K562 (cell line): ENCODE data around the gene LTN1. TPM values are rescaled to one million over a fixed set of nuclear protein-coding genes. Genes with fewer than 3 reads are reported as not detected.

ENCODE experiments used
- ATF7 ChIP-seq: fragments of 450-650 bp; IDR thresholded peaks from 2 replicates; pipeline ENCODE4 v1.7.1; 2014; ENCODE audit warnings: mild to moderate bottlenecking, moderate library complexity
- CC2D1A ChIP-seq: fragments of 450-650 bp; IDR thresholded peaks from 2 replicates; pipeline ENCODE4 v1.6.1; 2017; ENCODE audit warnings: mild to moderate bottlenecking
- CLOCK ChIP-seq: fragments of 250-450 bp; sonication (Bioruptor Pico); IDR thresholded peaks from 2 replicates; pipeline ENCODE4 v1.4.0; 2020; ENCODE audit warnings: mild to moderate bottlenecking, moderate library complexity, borderline replicate concordance
- ETV5 ChIP-seq: sonication (generic); formaldehyde crosslinking; IDR thresholded peaks from 2 replicates; pipeline ENCODE4 v1.4.0; 2020; ENCODE audit warnings: low read depth, mild to moderate bottlenecking, missing genetic modification reagents
- JUN ChIP-seq, 2 experiments: sonication (generic) in 1 of 2; formaldehyde crosslinking in 1 of 2; IDR thresholded peaks; 2 replicates each; pipeline versions ENCODE4 v1.6.1 to v1.8.0; 2012 to 2022; ENCODE audit warnings: borderline replicate concordance in 2 of 2, mild to moderate bottlenecking in 2 of 2, improper control_type of control experiment in 1 of 2, low read depth in 1 of 2, low read length in 1 of 2, missing genetic modification reagents in 1 of 2
- LARP7 ChIP-seq: fragments of 450-650 bp; IDR thresholded peaks from 2 replicates; pipeline ENCODE4 v1.6.1; 2016
- MAZ ChIP-seq, 2 experiments: fragments of 450-650 bp in 1 of 2; sonication (generic) in 1 of 2; formaldehyde crosslinking; IDR thresholded peaks in 1 of 2; conservative IDR thresholded peaks in 1 of 2; 2 replicates each; pipeline versions ENCODE4 v1.4.0 to v1.5.0; 2020; ENCODE audit warnings: mild to moderate bottlenecking in 1 of 2, missing genetic modification reagents in 1 of 2
- MCM3 ChIP-seq: fragments of 450-650 bp; IDR thresholded peaks from 2 replicates; pipeline ENCODE4 v1.6.1; 2016
- MTA3 ChIP-seq: fragments of 450-650 bp; formaldehyde crosslinking; IDR thresholded peaks from 2 replicates; pipeline ENCODE4 v1.6.1; 2017; ENCODE audit warnings: mild to moderate bottlenecking, borderline replicate concordance
- NCOA4 ChIP-seq: fragments of 450-650 bp; IDR thresholded peaks from 2 replicates; pipeline ENCODE4 v1.6.1; 2018; ENCODE audit warnings: mild to moderate bottlenecking; ENCODE audit not compliant: partially characterized antibody
- NFE2 ChIP-seq: IDR thresholded peaks from 2 replicates; pipeline ENCODE4 v1.6.1; 2014; ENCODE audit warnings: antibody characterized with exemption, low read depth
- NR2C1 ChIP-seq, 2 experiments: fragments of 450-650 bp; IDR thresholded peaks; 2 replicates each; pipeline ENCODE4 v1.6.1; 2017; ENCODE audit warnings: mild to moderate bottlenecking in 2 of 2, antibody characterized with exemption in 1 of 2, inconsistent platforms in 1 of 2, missing compliant biosample characterization in 1 of 2, missing genetic modification characterization in 1 of 2
- SMAD1 ChIP-seq: fragments of 150-350 bp; IDR thresholded peaks from 2 replicates; pipeline ENCODE4 v1.6.1; 2014; ENCODE audit warnings: low read length, low read depth; ENCODE audit not compliant: partially characterized antibody
- TAF7 ChIP-seq: fragments of 450-650 bp; IDR thresholded peaks from 2 replicates; pipeline ENCODE4 v1.6.1; 2016; ENCODE audit warnings: missing genetic modification characterization, missing compliant biosample characterization
- YY1 ChIP-seq, 3 experiments: IDR thresholded peaks; 2 replicates each; pipeline ENCODE4 v1.6.1; 2011; ENCODE audit warnings: low read length in 2 of 3, mild to moderate bottlenecking in 2 of 3, moderate library complexity in 2 of 3, borderline replicate concordance in 1 of 3, control low read depth in 1 of 3, low read depth in 1 of 3; ENCODE audit not compliant: insufficient read depth in 3 of 3, insufficient replicate concordance in 2 of 3, control insufficient read depth in 1 of 3, insufficient read length in 1 of 3; ENCODE audit errors: extremely low read depth in 1 of 3
- ZFP30 ChIP-seq: fragments of 250-450 bp; sonication (Bioruptor Pico); IDR thresholded peaks from 2 replicates; pipeline ENCODE4 v1.8.0; 2022; ENCODE audit warnings: moderate library complexity, mild to moderate bottlenecking, inconsistent platforms, borderline replicate concordance
- ZNF175 ChIP-seq: fragments of 200-800 bp; sonication (Bioruptor generic); IDR thresholded peaks from 2 replicates; pipeline ENCODE4 v1.6.1; 2016; ENCODE audit warnings: low read depth, mild to moderate bottlenecking, missing genetic modification characterization, missing compliant biosample characterization
- ZNF212 ChIP-seq: fragments of 450-650 bp; formaldehyde crosslinking; IDR thresholded peaks from 2 replicates; pipeline ENCODE4 v1.4.0; 2020; ENCODE audit warnings: mild to moderate bottlenecking
- polyA plus RNA-seq, 8 experiments: library from polyadenylated mRNA; depleted of rRNA in 4 of 8; stranded (reverse) in 5 of 8; unstranded in 3 of 8; fragments of >200 nt; fragmentation: Nextera tagmentation in 2 of 8; fragmentation: Illumina TruSeq in 1 of 8; extraction: Ambion mirVana in 2 of 8; extraction: Trizol in 1 of 8; gene quantifications; 2 replicates each; pipeline versions ENCODE4 v1.2.1 to v1.2.3, GENCODE V29; 2011 to 2014; ENCODE audit warnings: inconsistent platforms in 1 of 8, missing spikeins in 1 of 8
- total RNA-seq, 7 experiments: library from RNA; depleted of rRNA in 6 of 7; stranded (reverse); fragments of >200 nt in 6 of 7; fragmentation: Illumina TruSeq in 2 of 7; extraction: Trizol in 2 of 7; gene quantifications; 2 replicates each; pipeline versions ENCODE4 v1.2.1 to v1.2.3, GENCODE V29; 2011 to 2021; ENCODE audit warnings: low replicate concordance in 1 of 7
- TF ChIP-seq, protein P1 (sequence below): fragments of 200-400 bp; formaldehyde crosslinking; IDR thresholded peaks from 2 replicates; pipeline ENCODE4 v1.6.1; 2017; ENCODE audit warnings: mild to moderate bottlenecking, low read depth, low read length, moderate library complexity
- TF ChIP-seq, protein P2 (sequence below): conservative IDR thresholded peaks from 2 replicates; pipeline ENCODE4 v1.6.1; 2011; ENCODE audit warnings: low read depth, mild to moderate bottlenecking, low read length; ENCODE audit not compliant: control insufficient read depth

The LTN1 gene
- total and polyA plus RNA-seq, 9 of the 15 experiments (the other 6 are each of a cell fraction or from before 2014, with no cell fraction given) = 15.7 to 49.6 (median 28.7) TPM

GRCh38 chr21:29024474-29025327, 32.0 kb upstream of the LTN1 start, which contains the start of gene USP16 (continued):
- peak; percentile 51; the same call in 1 of the 2 replicates for TF ChIP-seq JUN (IDR thresholded peaks at IDR 0.05; ENCODE audit: borderline replicate concordance, low read depth, low read length)
- peak; percentile 39; the same call in 1 of the 2 replicates for TF ChIP-seq JUN (CRISPR knock-in tag; IDR thresholded peaks at IDR 0.05; ENCODE audit: borderline replicate concordance)
- TF ChIP-seq NFE2 = no peak
- TF ChIP-seq TAF7 (tag) = peak; percentile 90
- TF ChIP-seq ZNF212 (CRISPR knock-in tag) = no peak
- peak; percentile 60 to 67; a peak in 3 of 4 replicates for TF ChIP-seq MAZ (CRISPR knock-in tag; conservative IDR thresholded peaks at IDR 0.05 in 1 of 2, IDR thresholded peaks at IDR 0.05 in 1 of 2)
- peak; percentile 49; the same call in 1 of the 2 replicates for TF ChIP-seq ETV5 (CRISPR knock-in tag)
- no peak for TF ChIP-seq ZNF175 (CRISPR knock-in tag)
- no peak for TF ChIP-seq MCM3
- TF ChIP-seq SMAD1 = peak; percentile 30
- TF ChIP-seq CLOCK (CRISPR knock-in tag) = no peak
- 0 out of 2 replicates have a peak, but pooled peaks have one; percentile 18 for TF ChIP-seq LARP7
- TF ChIP-seq ZFP30 (CRISPR knock-in tag) = no peak
- peak; percentile 99 for TF ChIP-seq NR2C1 (IDR thresholded peaks at IDR 0.05)
- peak; percentile 99 for TF ChIP-seq NR2C1 (tag; IDR thresholded peaks at IDR 0.05)
- TF ChIP-seq NCOA4 = no peak
- peak; percentile 90; the same call in 1 of the 2 replicates for TF ChIP-seq MTA3
- TF ChIP-seq, protein P1, sequence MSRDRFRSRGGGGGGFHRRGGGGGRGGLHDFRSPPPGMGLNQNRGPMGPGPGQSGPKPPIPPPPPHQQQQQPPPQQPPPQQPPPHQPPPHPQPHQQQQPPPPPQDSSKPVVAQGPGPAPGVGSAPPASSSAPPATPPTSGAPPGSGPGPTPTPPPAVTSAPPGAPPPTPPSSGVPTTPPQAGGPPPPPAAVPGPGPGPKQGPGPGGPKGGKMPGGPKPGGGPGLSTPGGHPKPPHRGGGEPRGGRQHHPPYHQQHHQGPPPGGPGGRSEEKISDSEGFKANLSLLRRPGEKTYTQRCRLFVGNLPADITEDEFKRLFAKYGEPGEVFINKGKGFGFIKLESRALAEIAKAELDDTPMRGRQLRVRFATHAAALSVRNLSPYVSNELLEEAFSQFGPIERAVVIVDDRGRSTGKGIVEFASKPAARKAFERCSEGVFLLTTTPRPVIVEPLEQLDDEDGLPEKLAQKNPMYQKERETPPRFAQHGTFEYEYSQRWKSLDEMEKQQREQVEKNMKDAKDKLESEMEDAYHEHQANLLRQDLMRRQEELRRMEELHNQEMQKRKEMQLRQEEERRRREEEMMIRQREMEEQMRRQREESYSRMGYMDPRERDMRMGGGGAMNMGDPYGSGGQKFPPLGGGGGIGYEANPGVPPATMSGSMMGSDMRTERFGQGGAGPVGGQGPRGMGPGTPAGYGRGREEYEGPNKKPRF = no peak
- TF ChIP-seq, protein P2, sequence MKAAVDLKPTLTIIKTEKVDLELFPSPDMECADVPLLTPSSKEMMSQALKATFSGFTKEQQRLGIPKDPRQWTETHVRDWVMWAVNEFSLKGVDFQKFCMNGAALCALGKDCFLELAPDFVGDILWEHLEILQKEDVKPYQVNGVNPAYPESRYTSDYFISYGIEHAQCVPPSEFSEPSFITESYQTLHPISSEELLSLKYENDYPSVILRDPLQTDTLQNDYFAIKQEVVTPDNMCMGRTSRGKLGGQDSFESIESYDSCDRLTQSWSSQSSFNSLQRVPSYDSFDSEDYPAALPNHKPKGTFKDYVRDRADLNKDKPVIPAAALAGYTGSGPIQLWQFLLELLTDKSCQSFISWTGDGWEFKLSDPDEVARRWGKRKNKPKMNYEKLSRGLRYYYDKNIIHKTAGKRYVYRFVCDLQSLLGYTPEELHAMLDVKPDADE = peak; percentile 14
- TF ChIP-seq CC2D1A = peak; percentile 78; the same call in 1 of the 2 replicates
- peak; percentile 89 for TF ChIP-seq ATF7
- TF ChIP-seq YY1 (IDR thresholded peaks at IDR 0.05; ENCODE audit: borderline replicate concordance in 1 of 3, control insufficient read depth in 1 of 3, extremely low read depth in 1 of 3, insufficient read depth in 3 of 3, insufficient read length in 1 of 3, insufficient replicate concordance in 2 of 3, low read depth in 1 of 3, low read length in 2 of 3) = peak in 1 of 3 experiments; percentile 64
